H1 (cell line): ENCODE results near the gene SLC41A1. TPM values are rescaled to one million over a fixed set of nuclear protein-coding genes. Genes with fewer than 3 reads are reported as not detected.

ENCODE experiments used
- CHD2 ChIP-seq: IDR thresholded peaks from 2 replicates; pipeline ENCODE4 v1.6.1; 2012; ENCODE audit warnings: low read length, improper control_type of control experiment
- KDM5A ChIP-seq: fragments of 200-600 bp; IDR thresholded peaks from 2 replicates; pipeline ENCODE4 v1.7.1; 2012; ENCODE audit warnings: mild to moderate bottlenecking, low read length, inconsistent platforms, mixed read lengths
- NRF1 ChIP-seq: IDR thresholded peaks from 2 replicates; pipeline ENCODE4 v1.6.1; 2011; ENCODE audit warnings: mild to moderate bottlenecking, low read depth, low read length, improper control_type of control experiment
- polyA plus RNA-seq, 7 experiments: library from polyadenylated mRNA; depleted of rRNA in 3 of 7; stranded (reverse) in 5 of 7; unstranded in 2 of 7; fragments of >200 nt in 5 of 7; fragments of 200-250 nt in 2 of 7; gene quantifications; 1 replicate in 5 of 7; 2 replicates in 1 of 7; 4 replicates in 1 of 7; pipeline versions ENCODE4 v1.2.1 to v1.2.3, GENCODE V29; 2011 to 2013; ENCODE audit warnings: missing spikeins in 2 of 7, mixed read lengths in 2 of 7
- total RNA-seq: library from RNA; stranded (reverse); fragmentation: NEBNext Ultra II Directional; extraction: Animal tissue kit (Norgen Biotek cat#: 25700); gene quantifications from 2 replicates; pipeline ENCODE4 v1.2.1, GENCODE V29; 2021

SLC41A1 gene
- total and polyA plus RNA-seq, 2 of the 8 experiments (the other 6 are each of a cell fraction or from before 2014, with no cell fraction given) = 41.2 to 42.3 TPM

DNA sequence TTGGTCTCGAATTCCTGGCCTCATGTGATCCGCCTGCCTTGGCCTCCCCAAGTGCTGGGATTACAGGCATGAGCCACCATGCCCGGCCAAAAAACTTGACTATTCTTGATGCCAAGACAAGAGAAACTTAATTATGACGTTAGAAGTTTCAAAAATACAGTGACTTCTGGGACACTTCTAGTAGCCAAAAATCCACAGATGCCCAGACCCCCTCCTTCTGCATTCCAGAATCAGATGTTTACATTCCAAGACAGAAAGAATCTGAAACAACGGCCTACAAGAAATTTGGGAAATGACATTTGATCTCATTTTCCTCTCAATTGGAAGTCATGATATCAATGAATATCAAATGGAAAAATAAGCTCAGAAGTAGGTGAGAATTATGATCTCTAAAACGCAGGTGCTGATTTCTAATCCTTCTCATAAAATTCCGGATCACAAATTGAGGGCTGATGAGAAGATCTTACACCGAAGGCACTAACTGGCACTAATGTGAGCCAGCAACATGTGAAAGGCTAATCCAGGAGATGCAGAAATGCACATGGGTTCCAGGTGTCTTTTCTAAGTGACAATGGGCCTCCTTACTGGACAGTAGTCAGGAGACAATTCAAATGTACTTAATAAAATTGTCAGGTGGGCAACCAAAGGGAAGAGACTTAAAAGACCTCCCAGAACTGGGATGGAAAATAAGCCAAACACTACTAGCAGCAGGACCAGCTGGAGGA lies 43.2 kb downstream of the SLC41A1 start (continued):
- no peak for TF ChIP-seq CHD2
- no peak for TF ChIP-seq NRF1
- no peak for TF ChIP-seq KDM5A
